GM23248 (cell line): ENCODE results near the gene OLIG2.

Experiments used
- EZH2 ChIP-seq: fragments of 200-600 bp; sonication (generic); IDR thresholded peaks from 2 replicates; pipeline ENCODE4 v1.6.1; 2018; ENCODE audit warnings: antibody characterized with exemption, mild to moderate bottlenecking; ENCODE audit not compliant: insufficient read depth, poor library complexity, severe bottlenecking
- EZH2phosphoT487 ChIP-seq: fragments of 200-600 bp; sonication (generic); IDR thresholded peaks from 2 replicates; pipeline ENCODE4 v1.6.1; 2018; ENCODE audit warnings: antibody characterized with exemption, moderate library complexity, mild to moderate bottlenecking, low read depth; ENCODE audit not compliant: insufficient read depth

GRCh38 chr21:33067457-33067856 is 41.7 kb downstream of the OLIG2 start:
- TF ChIP-seq EZH2 (no peak), EZH2phosphoT487 (no peak)
